K562 (cell line): ENCODE measurements around the gene S1PR1. TPM values are rescaled to one million over a fixed set of nuclear protein-coding genes. Genes with fewer than 3 reads are reported as not detected.

ENCODE experiments used
- ATAC-seq: fragments of 200-7000 bp; cut with Tn5 transposase; 3 replicates; pipeline ENCODE4 v1.9.1; 2020; ENCODE audit warnings: moderate library complexity
- BruUV-seq: library from RNA; stranded (reverse); fragments of 400-500 nt; replicated peaks from 2 replicates; lab custom pipeline; 2021; lab: Mats Ljungman, UMichigan
- CTCF ChIA-PET: fragments of 300-600 bp; formaldehyde crosslinking; extraction: SDS; loops from one replicate; lab custom pipeline; 2021; ENCODE audit warnings: low intra/inter-chr PET ratio; lab: Yijun Ruan, JAX
- POLR2A ChIA-PET: fragments of 300-600, 350-650 bp; sonication (Branson Sonifier 250); formaldehyde crosslinking; extraction: SDS; loops from one replicate; lab custom pipeline; 2021; ENCODE audit warnings: antibody characterized with exemption, inconsistent platforms; lab: Yijun Ruan, JAX
- DNase-seq, 4 experiments: peaks; one replicate each; pipeline versions ENCODE4 v3.0.0 to v3.0.0-alpha.2; 2011 to 2018; ENCODE audit warnings: low spot score in 3 of 4, mixed read lengths in 3 of 4; ENCODE audit errors: extremely low read depth in 1 of 4
- FAIRE-seq: peaks from 2 replicates; lab custom pipeline; 2011; peaks lifted over from hg19 to GRCh38; lab: Jason Lieb, UNC
- H2AFZ ChIP-seq: 2 replicates; pipeline ENCODE4 v1.6.0; 2011; ENCODE audit warnings: low read depth, low read length, control low read depth, inconsistent platforms
- H3K27ac ChIP-seq: fragments of 200-600 bp; 3 replicates; pipeline ENCODE4 v1.8.0; 2011; ENCODE audit warnings: low read depth, mild to moderate bottlenecking, control low read depth, inconsistent platforms, low read length, moderate library complexity, mixed read lengths; ENCODE audit errors: extremely low read depth
- H3K27me3 ChIP-seq, 2 experiments: fragments of 300-600 bp in 1 of 2; 2 replicates in 1 of 2; 3 replicates in 1 of 2; pipeline versions ENCODE4 v1.6.0 to v1.8.0; 2011; ENCODE audit warnings: inconsistent platforms in 2 of 2, low read length in 2 of 2, mild to moderate bottlenecking in 1 of 2, mixed read lengths in 1 of 2, moderate library complexity in 1 of 2; ENCODE audit not compliant: control insufficient read depth in 2 of 2, insufficient read depth in 2 of 2
- H3K36me3 ChIP-seq: fragments of 300-600 bp; 3 replicates; pipeline ENCODE4 v1.8.0; 2011; ENCODE audit warnings: mild to moderate bottlenecking, low read length, inconsistent platforms; ENCODE audit not compliant: control insufficient read depth, insufficient read depth
- H3K4me1 ChIP-seq, 2 experiments: fragments of 200-600 bp in 1 of 2; replicated peaks in 1 of 2; 2 replicates in 1 of 2; 3 replicates in 1 of 2; pipeline versions ENCODE4 v1.5.1 to v1.8.0; 2011; ENCODE audit warnings: inconsistent platforms in 2 of 2, low read length in 2 of 2, mild to moderate bottlenecking in 1 of 2, mixed read lengths in 1 of 2, moderate library complexity in 1 of 2; ENCODE audit not compliant: control insufficient read depth in 2 of 2, insufficient read depth in 2 of 2
- H3K4me2 ChIP-seq: 2 replicates; pipeline ENCODE4 v1.6.1; 2011; ENCODE audit warnings: low read length, control low read depth, inconsistent platforms, mixed read lengths; ENCODE audit not compliant: insufficient read depth
- H3K4me3 ChIP-seq: fragments of 200-600 bp; sonication (generic), shearing (Covaris generic); 2 replicates; pipeline ENCODE4 v1.5.1; 2016; ENCODE audit warnings: control low read depth, inconsistent platforms
- H3K79me2 ChIP-seq: fragments of 200-600 bp; 3 replicates; pipeline ENCODE4 v1.8.0; 2011; ENCODE audit warnings: low read length, inconsistent platforms; ENCODE audit not compliant: control insufficient read depth, insufficient read depth
- H3K9ac ChIP-seq, 2 experiments: 2 replicates each; pipeline versions ENCODE4 v1.6.0 to v1.6.1; 2011; ENCODE audit warnings: low read depth in 2 of 2, low read length in 2 of 2, control low read depth in 1 of 2, inconsistent platforms in 1 of 2, mild to moderate bottlenecking in 1 of 2, mixed read lengths in 1 of 2; ENCODE audit not compliant: insufficient read depth in 1 of 2
- H3K9me1 ChIP-seq: one replicate; pipeline ENCODE4 v1.6.0; 2011; ENCODE audit warnings: inconsistent platforms, mild to moderate bottlenecking, low read length, moderate library complexity; ENCODE audit not compliant: control insufficient read depth, insufficient read depth
- H3K9me3 ChIP-seq: replicated peaks from 2 replicates; pipeline ENCODE4 v1.5.1; 2011; ENCODE audit warnings: low read depth, low read length, inconsistent platforms; ENCODE audit not compliant: control insufficient read depth, insufficient read depth
- H4K20me1 ChIP-seq: replicated peaks from 2 replicates; pipeline ENCODE4 v1.6.1; 2011; ENCODE audit warnings: low read length, inconsistent platforms, mixed read lengths; ENCODE audit not compliant: control insufficient read depth, insufficient read depth
- CSDE1 ChIP-seq, 2 experiments: fragments of 450-650 bp; IDR thresholded peaks; 2 replicates each; pipeline ENCODE4 v1.6.1; 2016; ENCODE audit warnings: mild to moderate bottlenecking in 1 of 2
- FOS ChIP-seq: IDR thresholded peaks from 3 replicates; pipeline ENCODE4 v1.6.1; 2011; ENCODE audit not compliant: insufficient read length; ENCODE audit errors: extremely low read depth
- KLF10 ChIP-seq: fragments of 250-450 bp; sonication (Bioruptor Pico); IDR thresholded peaks from 2 replicates; pipeline ENCODE4 v1.6.1; 2021; ENCODE audit warnings: matching md5 sums
- KLF16 ChIP-seq: IDR thresholded peaks from 2 replicates; pipeline ENCODE4 v1.6.1; 2016; ENCODE audit warnings: antibody characterized with exemption
- MYBL2 ChIP-seq, 2 experiments: fragments of 450-650 bp in 1 of 2; sonication (generic) in 1 of 2; formaldehyde crosslinking in 1 of 2; IDR thresholded peaks; 2 replicates each; pipeline versions ENCODE4 v1.6.1 to v1.8.1; 2017 to 2022; ENCODE audit warnings: borderline replicate concordance in 1 of 2, inconsistent platforms in 1 of 2, low read depth in 1 of 2, mild to moderate bottlenecking in 1 of 2, missing genetic modification reagents in 1 of 2, moderate library complexity in 1 of 2
- ZNF134 ChIP-seq: fragments of 250-450 bp; sonication (Bioruptor Pico); conservative IDR thresholded peaks from 2 replicates; pipeline ENCODE4 v1.4.0; 2020
- ZNF197 ChIP-seq: fragments of 200-800 bp; sonication (Bioruptor generic); IDR thresholded peaks from 2 replicates; pipeline ENCODE4 v1.6.1; 2016; ENCODE audit warnings: low read depth, missing genetic modification characterization, missing compliant biosample characterization
- WGBS: fragments of 100-300 bp; shearing (Covaris generic); methylation state at CpG from one replicate; pipeline ENCODE4 v1.1.6; 2016; ENCODE audit warnings: low coverage, mixed read lengths; ENCODE audit not compliant: insufficient coverage; ENCODE audit errors: missing lambda C conversion rate; 5-methylcytosine and 5-hydroxymethylcytosine counted together
- in situ Hi-C: fragments of 300-500 bp; cut with MboI; formaldehyde crosslinking; loops from 4 replicates; pipeline ENCODE4 v1.15.0; 2018; ENCODE audit warnings: inconsistent platforms, mixed read lengths
- intact Hi-C: fragments of 100-400 bp; cut with micrococcal nuclease; formaldehyde crosslinking; loops from 2 replicates; pipeline ENCODE4 v1.14.2; 2022
- polyA plus RNA-seq, 8 experiments: library from polyadenylated mRNA; depleted of rRNA in 4 of 8; stranded (reverse) in 5 of 8; unstranded in 3 of 8; fragments of >200 nt; fragmentation: Nextera tagmentation in 2 of 8; fragmentation: Illumina TruSeq in 1 of 8; extraction: Ambion mirVana in 2 of 8; extraction: Trizol in 1 of 8; gene quantifications; 2 replicates each; pipeline versions ENCODE4 v1.2.1 to v1.2.3, GENCODE V29; 2011 to 2014; ENCODE audit warnings: inconsistent platforms in 1 of 8, missing spikeins in 1 of 8
- total RNA-seq, 7 experiments: library from RNA; depleted of rRNA in 6 of 7; stranded (reverse); fragments of >200 nt in 6 of 7; fragmentation: Illumina TruSeq in 2 of 7; extraction: Trizol in 2 of 7; gene quantifications; 2 replicates each; pipeline versions ENCODE4 v1.2.1 to v1.2.3, GENCODE V29; 2011 to 2021; ENCODE audit warnings: low replicate concordance in 1 of 7
- TF ChIP-seq, protein P1 (sequence below), 2 experiments: fragments of 450-650 bp; conservative IDR thresholded peaks; 2 replicates each; pipeline ENCODE4 v1.6.1; 2017; ENCODE audit warnings: mild to moderate bottlenecking in 2 of 2, moderate library complexity in 2 of 2
- TF ChIP-seq, protein P2 (sequence below): fragments of 450-650 bp; IDR thresholded peaks from 2 replicates; pipeline ENCODE4 v1.6.1; 2017; ENCODE audit warnings: mild to moderate bottlenecking, moderate library complexity

The S1PR1 gene
- total and polyA plus RNA-seq, 9 of the 15 experiments (the other 6 are each of a cell fraction or from before 2014, with no cell fraction given), result 0.22 to 1.2 (median 0.43) TPM

- H3K27ac ChIP-seq, result no peak overlapping the region
- POLR2A ChIA-PET, result interaction anchor here (1.6 kb wide), 1 partner anchor 11 kb away, joined by 3 read pairs; no protein-coding TSS in a partner anchor
- H3K4me3 ChIP-seq, result no peak overlapping the region
- no peak for DNase-seq
- no TSS peak for BruUV-seq
- no peak overlapping the region for H3K4me2 ChIP-seq
- CTCF ChIA-PET, result no interaction called here
- H3K4me1 ChIP-seq, result peaks cover 0 to 5% of the 10 kb centered on the region in 2 experiments; a peak in 2 of 5 replicates
- no peak for FAIRE-seq
- in situ Hi-C loops, result no loop called here
- no peaks in the 10 kb centered on the region for H4K20me1 ChIP-seq
- H3K9ac ChIP-seq, result no peak overlapping the region
- no peaks in the 10 kb centered on the region for H3K79me2 ChIP-seq
- no peaks in the 10 kb centered on the region for H3K9me1 ChIP-seq
- 50% methylated on average over 6 of the region's 6 CpGs for WGBS
- H3K9me3 ChIP-seq, result no peaks in the 10 kb centered on the region
- ATAC-seq, result no peak
- H3K27me3 ChIP-seq, result no peaks in the 10 kb centered on the region
- intact Hi-C loops, result no loop called here
- H2AFZ ChIP-seq, result no peak overlapping the region
- H3K36me3 ChIP-seq, result no peaks in the 10 kb centered on the region
- TF ChIP-seq FOS (no peak), ZNF134 (no peak), KLF10 (no peak), KLF16 (no peak), ZNF197 (CRISPR knock-in tag) (no peak), CSDE1 (IDR thresholded peaks at IDR 0.05) (no peak), MYBL2 (IDR thresholded peaks at IDR 0.05; ENCODE audit: low read depth) (no peak), MYBL2 (CRISPR knock-in tag; IDR thresholded peaks at IDR 0.05; ENCODE audit: borderline replicate concordance) (no peak)
- TF ChIP-seq, protein P1, sequence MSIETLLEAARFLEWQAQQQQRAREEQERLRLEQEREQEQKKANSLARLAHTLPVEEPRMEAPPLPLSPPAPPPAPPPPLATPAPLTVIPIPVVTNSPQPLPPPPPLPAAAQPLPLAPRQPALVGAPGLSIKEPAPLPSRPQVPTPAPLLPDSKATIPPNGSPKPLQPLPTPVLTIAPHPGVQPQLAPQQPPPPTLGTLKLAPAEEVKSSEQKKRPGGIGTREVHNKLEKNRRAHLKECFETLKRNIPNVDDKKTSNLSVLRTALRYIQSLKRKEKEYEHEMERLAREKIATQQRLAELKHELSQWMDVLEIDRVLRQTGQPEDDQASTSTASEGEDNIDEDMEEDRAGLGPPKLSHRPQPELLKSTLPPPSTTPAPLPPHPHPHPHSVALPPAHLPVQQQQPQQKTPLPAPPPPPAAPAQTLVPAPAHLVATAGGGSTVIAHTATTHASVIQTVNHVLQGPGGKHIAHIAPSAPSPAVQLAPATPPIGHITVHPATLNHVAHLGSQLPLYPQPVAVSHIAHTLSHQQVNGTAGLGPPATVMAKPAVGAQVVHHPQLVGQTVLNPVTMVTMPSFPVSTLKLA (conservative IDR thresholded peaks at IDR 0.05), result no peak
- TF ChIP-seq, protein P2, sequence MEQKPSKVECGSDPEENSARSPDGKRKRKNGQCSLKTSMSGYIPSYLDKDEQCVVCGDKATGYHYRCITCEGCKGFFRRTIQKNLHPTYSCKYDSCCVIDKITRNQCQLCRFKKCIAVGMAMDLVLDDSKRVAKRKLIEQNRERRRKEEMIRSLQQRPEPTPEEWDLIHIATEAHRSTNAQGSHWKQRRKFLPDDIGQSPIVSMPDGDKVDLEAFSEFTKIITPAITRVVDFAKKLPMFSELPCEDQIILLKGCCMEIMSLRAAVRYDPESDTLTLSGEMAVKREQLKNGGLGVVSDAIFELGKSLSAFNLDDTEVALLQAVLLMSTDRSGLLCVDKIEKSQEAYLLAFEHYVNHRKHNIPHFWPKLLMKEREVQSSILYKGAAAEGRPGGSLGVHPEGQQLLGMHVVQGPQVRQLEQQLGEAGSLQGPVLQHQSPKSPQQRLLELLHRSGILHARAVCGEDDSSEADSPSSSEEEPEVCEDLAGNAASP, result no peak
Measured at GRCh38 chr1:101215363-101216011, 21.3 kb upstream of the S1PR1 start.
